G401.6 (cell line): Measurements from ENCODE around the gene CHFR.
"Not testable (repeated sequence)": the region's sequence is repeated elsewhere in the genome, so short reads cannot be mapped to it uniquely, and the experiment has no call there.

Experiments
- FAIRE-seq: peaks from 2 replicates; lab custom pipeline; 2012; peaks lifted over from hg19 to GRCh38; lab: Jason Lieb, UNC

The CHFR gene

GRCh38 chr12:132874175-132874574, 13.2 kb downstream of the CHFR start:
- no peak for FAIRE-seq

GRCh38 chr12:132873724-132874123, 13.7 kb downstream of the CHFR start:
- no peak for FAIRE-seq

- FAIRE-seq = no peak
Measured at GRCh38 chr12:132872975-132873421, 14.4 kb downstream of the CHFR start.

GRCh38 chr12:132872073-132872855, 15.1 kb downstream of the CHFR start:
- FAIRE-seq = no peak

GRCh38 chr12:132869551-132869950, 17.9 kb downstream of the CHFR start:
- FAIRE-seq = no peak

GRCh38 chr12:132866251-132866828, 21.1 kb downstream of the CHFR start:
- no peak for FAIRE-seq

GRCh38 chr12:132861558-132861957, 25.8 kb downstream of the CHFR start:
- no peak for FAIRE-seq

GRCh38 chr12:132858718-132859266, 28.6 kb downstream of the CHFR start:
- FAIRE-seq = no peak

GRCh38 chr12:132857019-132857418, 30.4 kb downstream of the CHFR start:
- FAIRE-seq = not testable (repeated sequence)

GRCh38 chr12:132856581-132856980, 30.8 kb downstream of the CHFR start:
- no peak for FAIRE-seq

- not testable (repeated sequence) for FAIRE-seq
Measured at GRCh38 chr12:132855211-132855610, 32.2 kb downstream of the CHFR start.

- FAIRE-seq = no peak
Measured at GRCh38 chr12:132853285-132854092, 33.9 kb downstream of the CHFR start.

GRCh38 chr12:132852496-132852895, 34.9 kb downstream of the CHFR start:
- no peak for FAIRE-seq

- FAIRE-seq = no peak
Measured at GRCh38 chr12:132851465-132851864, 35.9 kb downstream of the CHFR start.

GRCh38 chr12:132850291-132850690, 37.1 kb downstream of the CHFR start:
- no peak for FAIRE-seq

GRCh38 chr12:132848521-132848920, 38.9 kb downstream of the CHFR start:
- FAIRE-seq = no peak

- FAIRE-seq = no peak
Measured at GRCh38 chr12:132847363-132848356, 39.7 kb downstream of the CHFR start.

- FAIRE-seq = not testable (repeated sequence)
Measured at GRCh38 chr12:132844681-132845080, 42.7 kb downstream of the CHFR start.

GRCh38 chr12:132842449-132843045, 44.9 kb downstream of the CHFR start:
- no peak for FAIRE-seq

- no peak for FAIRE-seq
Measured at GRCh38 chr12:132841151-132841550, 46.3 kb downstream of the CHFR start.

- no peak for FAIRE-seq
Measured at GRCh38 chr12:132840536-132840935, 46.9 kb downstream of the CHFR start.
